ENCODE measurements around the gene RRP8. TPM values are rescaled to one million over a fixed set of nuclear protein-coding genes. Genes with fewer than 3 reads are reported as not detected.

The RRP8 gene
- total RNA-seq, 1 donor from 2014 or later: 21.7 TPM

DNA sequence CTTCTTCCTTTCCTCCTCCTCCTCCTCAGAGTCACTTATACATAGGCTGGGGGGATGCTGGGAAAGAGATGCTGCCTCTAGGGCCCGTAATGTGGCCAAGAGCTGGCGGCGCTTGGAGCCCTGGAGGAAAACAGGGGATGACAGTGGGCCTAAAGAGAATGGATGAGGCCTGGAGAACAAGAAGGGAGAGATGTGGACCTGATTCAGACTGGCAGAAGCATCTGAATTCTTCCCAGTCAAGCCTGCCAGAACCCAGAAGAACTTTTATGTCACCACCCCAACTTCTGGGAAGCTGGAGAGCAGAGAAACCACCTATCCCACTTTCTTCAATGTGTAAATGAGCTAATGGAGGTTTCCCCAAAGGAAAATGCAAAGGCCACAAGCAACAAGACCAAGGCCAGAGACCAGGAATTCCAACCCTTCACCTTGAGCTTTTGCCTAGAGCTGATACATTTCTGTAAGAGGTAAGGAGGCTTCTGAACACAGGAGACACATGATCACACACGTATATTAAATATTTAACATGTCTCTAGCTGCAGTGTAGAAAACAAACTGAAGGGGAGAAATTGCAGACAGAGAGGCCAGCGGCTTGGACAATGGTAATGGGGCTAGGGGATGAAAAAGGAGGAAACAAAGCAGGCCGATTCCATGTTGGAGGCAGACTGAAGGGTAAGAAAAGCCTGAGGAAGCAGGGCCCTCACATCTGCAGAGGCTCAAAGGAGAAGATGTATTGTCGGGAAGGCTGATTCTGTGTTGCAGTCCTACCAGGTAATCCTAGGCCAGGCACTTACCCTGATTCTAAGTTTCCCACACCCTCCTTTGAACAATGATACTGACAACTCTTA lies 1.1 kb downstream of the RRP8 start:
- Mint-ChIP-seq H3K4me3 (ENCODE audit: low read depth) (no peak overlapping the region), H3K4me1 (ENCODE audit: low read depth) (peaks cover 25% of the 10 kb centered on the region), H3K27ac (no peak overlapping the region), H3K36me3 (ENCODE audit: insufficient read depth) (peaks cover 11% of the 10 kb centered on the region), H3K27me3 (no peaks in the 10 kb centered on the region), H3K9me3 (ENCODE audit: low read depth) (no peaks in the 10 kb centered on the region)
- TF ChIP-seq CTCF (IDR thresholded peaks at IDR 0.05; ENCODE audit: unreplicated experiment): no peak
- DNase-seq (ENCODE audit: low spot score, unreplicated experiment): no peak

GRCh38 chr11:6601041-6601461 lies 2.4 kb downstream of the RRP8 start:
- Mint-ChIP-seq H3K27me3 (no peaks in the 10 kb centered on the region), H3K4me1 (ENCODE audit: low read depth) (peaks cover 17% of the 10 kb centered on the region), H3K36me3 (ENCODE audit: insufficient read depth) (peaks cover 13% of the 10 kb centered on the region), H3K4me3 (ENCODE audit: low read depth) (no peak overlapping the region), H3K27ac (no peak overlapping the region), H3K9me3 (ENCODE audit: low read depth) (no peaks in the 10 kb centered on the region)
- TF ChIP-seq CTCF (IDR thresholded peaks at IDR 0.05; ENCODE audit: unreplicated experiment): no peak
- no peak for DNase-seq (ENCODE audit: low spot score, unreplicated experiment)

DNA sequence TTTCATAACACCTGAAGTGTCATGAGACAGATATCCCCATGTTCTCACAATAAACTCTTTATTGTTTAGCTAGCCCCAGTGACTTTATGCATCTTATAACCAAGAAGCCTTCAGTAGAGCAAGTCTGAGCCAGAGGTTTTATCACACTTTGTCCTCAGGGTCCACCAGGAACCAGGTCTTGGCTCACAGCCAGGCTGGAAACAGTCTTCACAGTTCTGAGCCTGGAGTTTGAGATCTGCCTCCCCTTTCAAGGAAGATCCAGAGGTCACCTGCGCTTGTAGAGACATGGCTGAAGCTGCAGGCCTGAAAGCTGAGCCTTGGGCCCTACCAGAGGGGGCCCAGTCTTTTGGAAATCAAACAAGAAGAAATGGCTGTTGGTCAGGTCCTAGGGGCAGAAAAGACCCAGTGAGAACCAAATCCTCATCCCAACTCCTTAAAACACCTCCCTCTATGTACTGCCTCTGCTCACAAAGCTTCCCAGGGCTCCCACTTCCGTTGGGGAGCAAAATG lies 3.5 kb downstream of the RRP8 start:
- DNase-seq (ENCODE audit: low spot score, unreplicated experiment): no peak
- no peaks in the 10 kb centered on the region for H3K27me3 Mint-ChIP-seq
- no peak for TF ChIP-seq CTCF (IDR thresholded peaks at IDR 0.05; ENCODE audit: unreplicated experiment)
- H3K4me1 Mint-ChIP-seq (ENCODE audit: low read depth): peaks cover 16% of the 10 kb centered on the region
- H3K36me3 Mint-ChIP-seq (ENCODE audit: insufficient read depth): peaks cover 13% of the 10 kb centered on the region
- no peaks in the 10 kb centered on the region for H3K9me3 Mint-ChIP-seq (ENCODE audit: low read depth)
- H3K27ac Mint-ChIP-seq: no peak overlapping the region
- H3K4me3 Mint-ChIP-seq (ENCODE audit: low read depth): no peak overlapping the region

GRCh38 chr11:6599449-6599848 lies 4.0 kb downstream of the RRP8 start:
- TF ChIP-seq CTCF (IDR thresholded peaks at IDR 0.05; ENCODE audit: unreplicated experiment): no peak
- DNase-seq (ENCODE audit: low spot score, unreplicated experiment): no peak
- Mint-ChIP-seq H3K36me3 (ENCODE audit: insufficient read depth) (peaks cover 13% of the 10 kb centered on the region), H3K4me3 (ENCODE audit: low read depth) (no peak overlapping the region), H3K27ac (no peak overlapping the region), H3K4me1 (ENCODE audit: low read depth) (peaks cover 16% of the 10 kb centered on the region), H3K27me3 (no peaks in the 10 kb centered on the region), H3K9me3 (ENCODE audit: low read depth) (no peaks in the 10 kb centered on the region)

DNA sequence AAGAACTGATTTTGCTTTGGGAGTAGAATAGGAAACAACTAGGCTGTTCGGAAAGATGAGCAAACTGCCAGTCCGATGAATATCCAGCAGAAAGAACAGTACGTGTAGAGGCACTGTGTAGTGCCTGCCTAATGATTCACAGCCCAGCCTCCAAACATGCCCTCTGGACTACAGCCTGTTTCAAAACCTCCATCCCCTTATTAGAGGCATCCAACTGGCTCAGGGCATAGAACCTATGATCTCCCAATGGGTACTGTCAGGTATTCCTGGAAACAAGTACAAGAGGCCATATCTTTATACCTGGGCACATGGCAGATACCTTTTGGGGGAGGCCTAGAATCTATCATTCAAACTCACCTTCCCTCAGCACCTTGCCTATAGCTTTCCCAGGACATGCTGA lies 4.9 kb downstream of the RRP8 start:
- no peaks in the 10 kb centered on the region for H3K27me3 Mint-ChIP-seq
- H3K4me3 Mint-ChIP-seq (ENCODE audit: low read depth): no peak overlapping the region
- no peak overlapping the region for H3K27ac Mint-ChIP-seq
- peaks cover 17% of the 10 kb centered on the region for H3K36me3 Mint-ChIP-seq (ENCODE audit: insufficient read depth)
- no peak for DNase-seq (ENCODE audit: low spot score, unreplicated experiment)
- peaks cover 16% of the 10 kb centered on the region for H3K4me1 Mint-ChIP-seq (ENCODE audit: low read depth)
- no peak for TF ChIP-seq CTCF (IDR thresholded peaks at IDR 0.05; ENCODE audit: unreplicated experiment)
- no peaks in the 10 kb centered on the region for H3K9me3 Mint-ChIP-seq (ENCODE audit: low read depth)
